A549 (cell line): Measurements from ENCODE around the gene SLC36A3. TPM values are rescaled to one million over a fixed set of nuclear protein-coding genes. Genes with fewer than 3 reads are reported as not detected.

Experiments used
- ATAC-seq, 2 experiments: fragments of 200-7000 bp in 1 of 2; fragments of >200 bp in 1 of 2; cut with Nextera tagmentation in 1 of 2; cut with Tn5 transposase in 1 of 2; 3 replicates each; pipeline versions ENCODE4 v1.8.0 to v1.9.1; 2018 to 2020; ENCODE audit warnings: mild to moderate bottlenecking in 1 of 2, moderate library complexity in 1 of 2
- CTCF ChIA-PET: fragments of 300-600 bp; sonication (Branson Sonifier 250); formaldehyde crosslinking; extraction: SDS; loops from one replicate; lab custom pipeline; 2021; ENCODE audit warnings: antibody characterized with exemption, inconsistent platforms; lab: Yijun Ruan, JAX
- POLR2A ChIA-PET: fragments of 350-600 bp; formaldehyde crosslinking; extraction: SDS; loops from one replicate; lab custom pipeline; 2021; ENCODE audit warnings: antibody characterized with exemption, inconsistent platforms; lab: Yijun Ruan, JAX
- DNase-seq, 2 experiments: peaks; one replicate each; pipeline versions ENCODE4 v3.0.0 to v3.0.0-alpha.2; 2011 to 2016; ENCODE audit warnings: low read depth in 1 of 2, low spot score in 1 of 2
- FAIRE-seq: peaks from 2 replicates; lab custom pipeline; 2011; peaks lifted over from hg19 to GRCh38; lab: Jason Lieb, UNC
- H3K27ac ChIP-seq, 2 experiments: fragments of >200 bp; sonication (Bioruptor Twin); formaldehyde crosslinking; 3 replicates each; pipeline ENCODE4 v1.5.1; 2016 to 2017
- H3K4me1 ChIP-seq: fragments of >200 bp; sonication (Bioruptor Twin); formaldehyde crosslinking; 3 replicates; pipeline ENCODE4 v1.6.1; 2016
- H3K4me2 ChIP-seq: fragments of >200 bp; sonication (Bioruptor Twin); formaldehyde crosslinking; 3 replicates; pipeline ENCODE4 v1.6.1; 2016
- H3K4me3 ChIP-seq: fragments of >200 bp; sonication (Bioruptor Twin); formaldehyde crosslinking; 3 replicates; pipeline ENCODE4 v1.5.1; 2016
- H3K9me3 ChIP-seq: fragments of >200 bp; sonication (Bioruptor Twin); formaldehyde crosslinking; 3 replicates; pipeline ENCODE4 v1.6.1; 2016
- CBX8 ChIP-seq: fragments of 200-600 bp; sonication (generic); IDR thresholded peaks from 2 replicates; pipeline ENCODE4 v1.6.1; 2016
- CEBPB ChIP-seq, 2 experiments: fragments of >200 bp in 1 of 2; sonication (Bioruptor Twin) in 1 of 2; formaldehyde crosslinking in 1 of 2; IDR thresholded peaks; 2 replicates each; pipeline ENCODE4 v1.6.1; 2012 to 2016
- E2F6 ChIP-seq: IDR thresholded peaks from 2 replicates; pipeline ENCODE4 v1.6.1; 2012; ENCODE audit warnings: low read depth, borderline replicate concordance
- ESRRA ChIP-seq: fragments of 150-350 bp; IDR thresholded peaks from 2 replicates; pipeline ENCODE4 v1.6.1; 2014; ENCODE audit warnings: mild to moderate bottlenecking, low read length, borderline replicate concordance
- FOSL2 ChIP-seq, 2 experiments: fragments of 450-650 bp in 1 of 2; fragments of >200 bp in 1 of 2; sonication (Bioruptor Twin) in 1 of 2; formaldehyde crosslinking; IDR thresholded peaks; 2 replicates each; pipeline versions ENCODE4 v1.5.0 to v1.6.1; 2016 to 2020; ENCODE audit warnings: mild to moderate bottlenecking in 1 of 2, moderate library complexity in 1 of 2
- FOXS1 ChIP-seq: fragments of 250-450 bp; sonication (Bioruptor Pico); IDR thresholded peaks from 2 replicates; pipeline ENCODE4 v1.5.0; 2020; ENCODE audit warnings: mild to moderate bottlenecking, moderate library complexity
- HMGXB4 ChIP-seq: fragments of 250-450 bp; sonication (Bioruptor Pico); IDR thresholded peaks from 2 replicates; pipeline ENCODE4 v1.5.0; 2021; ENCODE audit warnings: mild to moderate bottlenecking, moderate library complexity, borderline replicate concordance
- MAX ChIP-seq: IDR thresholded peaks from 2 replicates; pipeline ENCODE4 v1.6.1; 2012
- MAZ ChIP-seq: fragments of 150-350 bp; IDR thresholded peaks from 2 replicates; pipeline ENCODE4 v1.6.1; 2014; ENCODE audit warnings: antibody characterized with exemption, low read depth, low read length, borderline replicate concordance
- NPAS2 ChIP-seq: fragments of 250-450 bp; sonication (Bioruptor Pico); IDR thresholded peaks from 2 replicates; pipeline ENCODE4 v1.8.0; 2022; ENCODE audit warnings: mild to moderate bottlenecking, moderate library complexity, borderline replicate concordance
- PBX3 ChIP-seq: IDR thresholded peaks from 2 replicates; pipeline ENCODE4 v1.6.1; 2012
- POLR2A ChIP-seq: IDR thresholded peaks from 2 replicates; pipeline ENCODE4 v1.6.1; 2012; ENCODE audit warnings: mild to moderate bottlenecking, low read length
- RAD21 ChIP-seq, 2 experiments: fragments of >200 bp in 1 of 2; sonication (Bioruptor Twin) in 1 of 2; formaldehyde crosslinking in 1 of 2; IDR thresholded peaks in 1 of 2; conservative IDR thresholded peaks in 1 of 2; 2 replicates in 1 of 2; 3 replicates in 1 of 2; pipeline ENCODE4 v1.6.1; 2012 to 2018; ENCODE audit warnings: inconsistent platforms in 1 of 2
- RCOR1 ChIP-seq: fragments of 150-350 bp; IDR thresholded peaks from 2 replicates; pipeline ENCODE4 v1.6.1; 2014; ENCODE audit warnings: antibody characterized with exemption, low read length, low read depth
- RNF2 ChIP-seq: fragments of 200-600 bp; sonication (generic); IDR thresholded peaks from 2 replicates; pipeline ENCODE4 v1.6.1; 2016; ENCODE audit warnings: low read depth, mild to moderate bottlenecking, antibody characterized with exemption, moderate library complexity, borderline replicate concordance
- SREBF2 ChIP-seq: fragments of 450-650 bp; IDR thresholded peaks from 2 replicates; pipeline ENCODE4 v1.6.1; 2014; ENCODE audit warnings: mild to moderate bottlenecking, moderate library complexity
- TFCP2L1 ChIP-seq: fragments of 250-450 bp; sonication (Bioruptor Pico); IDR thresholded peaks from 2 replicates; pipeline ENCODE4 v1.5.0; 2021; ENCODE audit warnings: mild to moderate bottlenecking
- TP53 ChIP-seq: fragments of 250-450 bp; sonication (Bioruptor Pico); IDR thresholded peaks from 2 replicates; pipeline ENCODE4 v1.5.0; 2021; ENCODE audit warnings: mild to moderate bottlenecking, moderate library complexity
- USF2 ChIP-seq: fragments of 450-650 bp; IDR thresholded peaks from 2 replicates; pipeline ENCODE4 v1.6.1; 2014; ENCODE audit warnings: antibody characterized with exemption
- ZFP36 ChIP-seq: fragments of 450-650 bp; IDR thresholded peaks from 2 replicates; pipeline ENCODE4 v1.6.1; 2014; ENCODE audit warnings: borderline replicate concordance; ENCODE audit not compliant: partially characterized antibody
- WGBS: methylation state at CpG from one replicate; pipeline ENCODE4 v1.1.6; 2017; ENCODE audit errors: missing lambda C conversion rate; 5-methylcytosine and 5-hydroxymethylcytosine counted together
- polyA plus RNA-seq, 4 experiments: library from polyadenylated mRNA; depleted of rRNA in 3 of 4; stranded (reverse); fragments of >200 nt; fragmentation: RNase III in 1 of 4; extraction: RNeasy Plus Mini Kit Qiagen cat#74134 plus additional on column Dnase treatment in 1 of 4; gene quantifications; 2 replicates in 3 of 4; 3 replicates in 1 of 4; pipeline ENCODE4 v1.2.3, GENCODE V29; 2011 to 2017

Gene SLC36A3
- polyA plus RNA-seq, 2 of the 4 experiments (the other 2 are of a cell fraction), result not detected

- Histone ChIP-seq H3K9me3 (no peaks in the 10 kb centered on the region), H3K4me2 (no peak overlapping the region), H3K27ac (no peak overlapping the region), H3K4me3 (no peak overlapping the region), H3K4me1 (peaks cover 13% of the 10 kb centered on the region; the same call in 2 of the 3 replicates)
- FAIRE-seq (no peak), DNase-seq (no peak), ATAC-seq (no peak)
- ChIA-PET POLR2A (no interaction called here), CTCF (interaction anchor here (0.9 to 1.9 kb wide), 2 partner anchors 62 to 139 kb away, joined by 3 to 9 read pairs; no protein-coding TSS in a partner anchor)
- WGBS, result 50% methylated on average over 1 of the region's 1 CpG
- TF ChIP-seq FOSL2 (IDR thresholded peaks at IDR 0.05) (no peak), FOSL2 (CRISPR knock-in tag; IDR thresholded peaks at IDR 0.05) (no peak), RNF2 (no peak), TP53 (CRISPR knock-in tag) (no peak)
Measured at GRCh38 chr5:151254556-151254955, 49.0 kb downstream of the SLC36A3 start.

GRCh38 chr5:151253605-151253950 is 50.0 kb downstream of the SLC36A3 start:
- POLR2A ChIA-PET, result interaction anchor here (1.2 kb wide), 1 partner anchor 10 kb away, joined by 3 read pairs; no protein-coding TSS in a partner anchor
- FAIRE-seq, result no peak
- 79% methylated on average over 5 of the region's 5 CpGs for WGBS
- H3K9me3 ChIP-seq, result no peaks in the 10 kb centered on the region
- H3K4me2 ChIP-seq, result peak overlapping the region; percentile 84
- no peak for DNase-seq
- TF ChIP-seq MAZ, result no peak
- TF ChIP-seq ZFP36, result no peak
- no peak for TF ChIP-seq RCOR1
- TF ChIP-seq ESRRA, result no peak
- TF ChIP-seq PBX3, result no peak
- TF ChIP-seq HMGXB4 (CRISPR knock-in tag), result no peak
- TF ChIP-seq NPAS2 (CRISPR knock-in tag), result no peak
- no peak for TF ChIP-seq CEBPB (IDR thresholded peaks at IDR 0.05)
- no peak for TF ChIP-seq FOXS1 (CRISPR knock-in tag)
- no peak for TF ChIP-seq RAD21 (conservative IDR thresholded peaks at IDR 0.05 in 1 of 2, IDR thresholded peaks at IDR 0.05 in 1 of 2)
- no peak for TF ChIP-seq USF2
- H3K4me1 ChIP-seq, result peaks cover 13% of the 10 kb centered on the region; the same call in 2 of the 3 replicates
- CTCF ChIA-PET, result interaction anchor here (1.5 to 1.9 kb wide), 2 partner anchors 30 to 63 kb away, joined by 3 to 9 read pairs; no protein-coding TSS in a partner anchor
- H3K27ac ChIP-seq, result peak overlapping the region; percentile 71 to 86
- ATAC-seq, result 0 out of 6 replicates have a peak, but pooled peaks of 1 of the 2 experiments have one; percentile 1
- H3K4me3 ChIP-seq, result peak overlapping the region; percentile 59

GRCh38 chr5:151252762-151253604 is 50.6 kb downstream of the SLC36A3 start, which contains the start of gene GM2A:
Gene GM2A (plus strand): TSS chr5:151253185. CDS start chr5:151253217, 32 bp downstream.
- Histone ChIP-seq H3K4me3 (peak within 1 kb of the TSS; percentile 59), H3K9me3 (no peaks in the 10 kb centered on the region), H3K27ac (peak within 1 kb of the TSS; percentile 71 to 86), H3K4me1 (peaks cover 13% of the 10 kb centered on the region; the same call in 2 of the 3 replicates), H3K4me2 (peak within 1 kb of the TSS; percentile 84)
- FAIRE-seq (no peak), DNase-seq (peak; percentile 98 to 99), ATAC-seq (peak; percentile 96 to 99)
- ChIA-PET POLR2A (interaction anchor here (0.6 to 1.6 kb wide), 18 partner anchors 9 to 518 kb away, joined by 3 to 11 read pairs (median 4); partner anchors contain the start of genes ANXA6, CCDC69, DCTN4 and G3BP1), CTCF (interaction anchor here (0.7 to 1.9 kb wide), 9 partner anchors 14 to 205 kb away, joined by 3 to 9 read pairs (median 3); partner anchors contain the start of gene SLC36A1)
- TF ChIP-seq ESRRA, result no peak
- TF ChIP-seq MAX, result 0 out of 2 replicates have a peak, but pooled peaks have one; percentile 32
- peak; percentile 69; the same call in 1 of the 2 replicates for TF ChIP-seq E2F6
- no peak for TF ChIP-seq SREBF2
- TF ChIP-seq TFCP2L1 (CRISPR knock-in tag), result no peak
- TF ChIP-seq CBX8, result no peak
- TF ChIP-seq POLR2A, result peak; percentile 64
- TF ChIP-seq CEBPB (IDR thresholded peaks at IDR 0.05), result peak; percentile 46 to 84; a peak in 3 of 4 replicates
- TF ChIP-seq PBX3, result no peak
- 8% methylated on average over 19 of the region's 52 CpGs for WGBS
